ENCODE results near the gene RIMOC1.
A peak's percentile ranks its signal among the peaks of the same experiment; 100 is the strongest.

RIMOC1 gene

DNA sequence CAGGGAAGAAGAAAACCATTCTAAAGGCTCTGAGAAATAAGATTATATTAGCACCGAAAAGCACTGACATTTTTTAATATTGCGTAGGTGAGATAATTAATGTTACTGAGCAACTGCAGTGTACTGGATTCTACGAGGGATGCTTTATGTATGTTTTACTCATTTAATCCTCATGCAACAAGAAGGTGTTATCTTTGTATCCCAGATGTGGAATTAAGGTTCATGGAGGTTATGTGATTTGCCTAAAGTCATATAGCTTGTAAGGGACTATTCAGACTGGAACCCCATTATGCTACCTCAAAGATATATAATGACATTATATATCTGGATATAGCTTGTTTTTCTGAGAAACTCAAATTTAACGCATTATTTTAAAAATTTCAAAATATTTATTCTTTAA lies 23.5 kb downstream of the RIMOC1 start:
- no peak overlapping the region for H4K91ac ChIP-seq (ENCODE audit: low read depth, low read length)
- no peaks in the 10 kb centered on the region for H3K9me3 ChIP-seq (ENCODE audit: insufficient read depth, low read depth, low read length)
- H3K14ac ChIP-seq (ENCODE audit: low read length) = no peak overlapping the region
- no peak overlapping the region for H4K12ac ChIP-seq (ENCODE audit: low read depth, low read length)
- no peak overlapping the region for H3K9ac ChIP-seq (ENCODE audit: low read length)
- H3K79me1 ChIP-seq (ENCODE audit: low read length) = peaks cover 5% of the 10 kb centered on the region
- no peak overlapping the region for H4K8ac ChIP-seq (ENCODE audit: low read depth, low read length)
- H3K23ac ChIP-seq (ENCODE audit: low read length) = no peak overlapping the region
- DNase-seq = no peak
- no peak overlapping the region for H3K18ac ChIP-seq (ENCODE audit: low read length)
- no peak overlapping the region for H3K4me3 ChIP-seq (ENCODE audit: low read depth, low read length)
- no peak overlapping the region for H3K4me2 ChIP-seq (ENCODE audit: low read length)
- no peak overlapping the region for H2BK12ac ChIP-seq (ENCODE audit: low read length)
- no peak overlapping the region for H3K27ac ChIP-seq (ENCODE audit: low read depth, low read length)
- no peaks in the 10 kb centered on the region for H3K27me3 ChIP-seq (ENCODE audit: insufficient read depth, low read length)
- no peak overlapping the region for H2AK5ac ChIP-seq (ENCODE audit: low read length)
- WGBS (ENCODE audit: extremely low coverage, insufficient coverage, insufficient read length) = no CpG with 5 or more reads among the region's 4 CpGs
- no peak overlapping the region for H2BK5ac ChIP-seq (ENCODE audit: low read depth, low read length, poor library complexity)
- no peaks in the 10 kb centered on the region for H3K36me3 ChIP-seq (ENCODE audit: control insufficient read depth in 1 of 2, insufficient read depth in 2 of 2, low read length in 2 of 2)
- no peak overlapping the region for H2BK120ac ChIP-seq (ENCODE audit: insufficient read depth, low read length, poor library complexity)
- H3K4me1 ChIP-seq (ENCODE audit: control insufficient read depth in 1 of 2, insufficient read depth in 2 of 2, low read length in 2 of 2) = no peaks in the 10 kb centered on the region
- no peak overlapping the region for H3K4ac ChIP-seq (ENCODE audit: low read depth, low read length)
- no peak overlapping the region for H2AFZ ChIP-seq (ENCODE audit: insufficient read depth, low read length, poor library complexity)
- H3K79me2 ChIP-seq (ENCODE audit: control insufficient read depth, insufficient read depth, low read length, poor library complexity) = no peaks in the 10 kb centered on the region

DNA sequence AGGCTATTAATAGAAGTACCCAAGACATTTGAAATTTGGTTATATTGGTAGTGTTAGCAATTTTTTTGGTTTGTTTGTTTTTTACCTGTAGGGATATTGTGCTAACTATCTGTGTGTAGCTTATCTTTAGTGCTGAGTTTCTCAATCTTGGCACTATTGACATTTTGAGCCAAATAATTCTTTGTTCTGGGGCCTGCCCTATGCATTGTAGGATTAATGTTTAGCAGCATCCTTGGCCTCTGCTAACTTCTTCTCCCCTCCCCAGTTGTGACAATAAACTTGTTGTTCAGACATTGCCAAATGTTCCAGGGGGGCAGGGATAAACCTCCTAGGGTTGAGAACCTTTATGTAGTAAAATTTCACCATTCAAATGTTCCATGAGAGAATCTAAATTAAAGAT lies 24.9 kb downstream of the RIMOC1 start:
- Histone ChIP-seq H4K12ac (ENCODE audit: low read depth, low read length) (no peak overlapping the region), H2AK5ac (ENCODE audit: low read length) (no peak overlapping the region), H3K14ac (ENCODE audit: low read length) (no peak overlapping the region), H3K18ac (ENCODE audit: low read length) (no peak overlapping the region), H3K36me3 (ENCODE audit: control insufficient read depth in 1 of 2, insufficient read depth in 2 of 2, low read length in 2 of 2) (no peaks in the 10 kb centered on the region), H3K9ac (ENCODE audit: low read length) (no peak overlapping the region), H3K79me2 (ENCODE audit: control insufficient read depth, insufficient read depth, low read length, poor library complexity) (no peaks in the 10 kb centered on the region), H2BK120ac (ENCODE audit: insufficient read depth, low read length, poor library complexity) (no peak overlapping the region), H3K4ac (ENCODE audit: low read depth, low read length) (no peak overlapping the region), H3K4me2 (ENCODE audit: low read length) (no peak overlapping the region), H3K27me3 (ENCODE audit: insufficient read depth, low read length) (no peaks in the 10 kb centered on the region), H2BK5ac (ENCODE audit: low read depth, low read length, poor library complexity) (no peak overlapping the region), H3K4me3 (ENCODE audit: low read depth, low read length) (no peak overlapping the region), H4K8ac (ENCODE audit: low read depth, low read length) (no peak overlapping the region), H3K9me3 (ENCODE audit: insufficient read depth, low read depth, low read length) (no peaks in the 10 kb centered on the region), H3K4me1 (ENCODE audit: control insufficient read depth in 1 of 2, insufficient read depth in 2 of 2, low read length in 2 of 2) (no peaks in the 10 kb centered on the region), H3K79me1 (ENCODE audit: low read length) (peaks cover 5% of the 10 kb centered on the region), H3K27ac (ENCODE audit: low read depth, low read length) (no peak overlapping the region), H2BK12ac (ENCODE audit: low read length) (no peak overlapping the region), H3K23ac (ENCODE audit: low read length) (no peak overlapping the region), H4K91ac (ENCODE audit: low read depth, low read length) (no peak overlapping the region), H2AFZ (ENCODE audit: insufficient read depth, low read length, poor library complexity) (no peak overlapping the region)
- DNase-seq = no peak

DNA sequence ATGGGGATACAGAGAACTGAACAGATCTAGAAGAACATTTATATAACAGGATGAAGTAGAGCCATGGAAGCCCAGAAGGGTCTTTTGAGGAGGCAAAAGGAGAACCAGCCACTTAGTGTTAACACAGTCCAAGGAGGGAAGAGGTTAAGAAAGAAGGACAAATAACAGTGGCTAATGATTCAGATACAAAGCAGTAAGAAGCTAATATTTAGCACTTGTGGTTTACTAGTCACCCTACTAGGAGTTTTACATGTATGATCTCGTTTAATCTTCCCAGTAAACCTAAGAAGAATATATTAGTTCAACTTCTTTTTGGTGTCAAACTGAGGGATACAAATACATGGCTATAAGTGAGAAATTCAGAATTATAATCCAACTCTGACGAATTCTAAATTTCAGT lies 28.6 kb downstream of the RIMOC1 start:
- no peaks in the 10 kb centered on the region for H3K9me3 ChIP-seq (ENCODE audit: insufficient read depth, low read depth, low read length)
- no peak overlapping the region for H3K23ac ChIP-seq (ENCODE audit: low read length)
- H3K36me3 ChIP-seq (ENCODE audit: control insufficient read depth in 1 of 2, insufficient read depth in 2 of 2, low read length in 2 of 2) = no peaks in the 10 kb centered on the region
- H3K79me2 ChIP-seq (ENCODE audit: control insufficient read depth, insufficient read depth, low read length, poor library complexity) = no peaks in the 10 kb centered on the region
- DNase-seq = no peak
- H3K27ac ChIP-seq (ENCODE audit: low read depth, low read length) = no peak overlapping the region
- H2BK12ac ChIP-seq (ENCODE audit: low read length) = no peak overlapping the region
- no peak overlapping the region for H3K4ac ChIP-seq (ENCODE audit: low read depth, low read length)
- no peaks in the 10 kb centered on the region for H3K27me3 ChIP-seq (ENCODE audit: insufficient read depth, low read length)
- no peak overlapping the region for H3K4me2 ChIP-seq (ENCODE audit: low read length)
- H4K12ac ChIP-seq (ENCODE audit: low read depth, low read length) = no peak overlapping the region
- no peak overlapping the region for H4K91ac ChIP-seq (ENCODE audit: low read depth, low read length)
- no peak overlapping the region for H3K18ac ChIP-seq (ENCODE audit: low read length)
- H3K79me1 ChIP-seq (ENCODE audit: low read length) = no peaks in the 10 kb centered on the region
- no CpG with 5 or more reads among the region's 2 CpGs for WGBS (ENCODE audit: extremely low coverage, insufficient coverage, insufficient read length)
- H2BK5ac ChIP-seq (ENCODE audit: low read depth, low read length, poor library complexity) = no peak overlapping the region
- H3K4me1 ChIP-seq (ENCODE audit: control insufficient read depth in 1 of 2, insufficient read depth in 2 of 2, low read length in 2 of 2) = peaks cover 0 to 2% of the 10 kb centered on the region in 2 experiments
- no peak overlapping the region for H3K4me3 ChIP-seq (ENCODE audit: low read depth, low read length)
- H3K14ac ChIP-seq (ENCODE audit: low read length) = no peak overlapping the region
- no peak overlapping the region for H3K9ac ChIP-seq (ENCODE audit: low read length)
- H2BK120ac ChIP-seq (ENCODE audit: insufficient read depth, low read length, poor library complexity) = no peak overlapping the region
- H4K8ac ChIP-seq (ENCODE audit: low read depth, low read length) = no peak overlapping the region
- no peak overlapping the region for H2AFZ ChIP-seq (ENCODE audit: insufficient read depth, low read length, poor library complexity)
- no peak overlapping the region for H2AK5ac ChIP-seq (ENCODE audit: low read length)

DNA sequence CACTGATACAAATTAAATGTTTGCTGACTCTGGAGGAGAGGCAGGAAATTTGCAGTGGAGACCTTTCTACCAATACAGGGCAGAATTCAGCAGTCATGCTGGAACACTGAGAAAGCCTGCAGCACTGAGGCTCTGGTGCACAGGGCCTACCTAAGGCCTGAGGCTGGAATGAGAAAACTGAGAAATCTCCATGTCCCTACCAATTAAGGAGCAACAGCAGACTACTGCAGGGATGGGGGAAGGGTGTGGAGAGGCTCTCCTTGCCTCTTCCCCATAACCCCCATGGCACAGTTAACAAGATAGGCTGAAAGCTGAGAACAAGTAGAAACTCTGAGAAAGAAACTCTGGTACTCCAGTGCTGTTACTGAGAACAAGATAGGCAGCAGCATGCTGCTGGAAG lies 31.4 kb downstream of the RIMOC1 start:
- no peak overlapping the region for H3K4me3 ChIP-seq (ENCODE audit: low read depth, low read length)
- H3K27ac ChIP-seq (ENCODE audit: low read depth, low read length) = no peak overlapping the region
- H3K18ac ChIP-seq (ENCODE audit: low read length) = no peak overlapping the region
- H3K14ac ChIP-seq (ENCODE audit: low read length) = no peak overlapping the region
- no peaks in the 10 kb centered on the region for H3K79me1 ChIP-seq (ENCODE audit: low read length)
- no peak overlapping the region for H2AFZ ChIP-seq (ENCODE audit: insufficient read depth, low read length, poor library complexity)
- no peak overlapping the region for H2BK120ac ChIP-seq (ENCODE audit: insufficient read depth, low read length, poor library complexity)
- no peak overlapping the region for H2BK12ac ChIP-seq (ENCODE audit: low read length)
- H3K36me3 ChIP-seq (ENCODE audit: control insufficient read depth in 1 of 2, insufficient read depth in 2 of 2, low read length in 2 of 2) = no peaks in the 10 kb centered on the region
- H2BK5ac ChIP-seq (ENCODE audit: low read depth, low read length, poor library complexity) = no peak overlapping the region
- H2AK5ac ChIP-seq (ENCODE audit: low read length) = no peak overlapping the region
- H3K79me2 ChIP-seq (ENCODE audit: control insufficient read depth, insufficient read depth, low read length, poor library complexity) = no peaks in the 10 kb centered on the region
- H3K9ac ChIP-seq (ENCODE audit: low read length) = no peak overlapping the region
- H3K4me2 ChIP-seq (ENCODE audit: low read length) = no peak overlapping the region
- no peak for DNase-seq
- no peak overlapping the region for H3K23ac ChIP-seq (ENCODE audit: low read length)
- no peaks in the 10 kb centered on the region for H3K9me3 ChIP-seq (ENCODE audit: insufficient read depth, low read depth, low read length)
- H4K91ac ChIP-seq (ENCODE audit: low read depth, low read length) = no peak overlapping the region
- H3K4ac ChIP-seq (ENCODE audit: low read depth, low read length) = no peak overlapping the region
- H4K8ac ChIP-seq (ENCODE audit: low read depth, low read length) = no peak overlapping the region
- no peak overlapping the region for H4K12ac ChIP-seq (ENCODE audit: low read depth, low read length)
- H3K4me1 ChIP-seq (ENCODE audit: control insufficient read depth in 1 of 2, insufficient read depth in 2 of 2, low read length in 2 of 2) = peaks cover 0 to 2% of the 10 kb centered on the region in 2 experiments
- no peaks in the 10 kb centered on the region for H3K27me3 ChIP-seq (ENCODE audit: insufficient read depth, low read length)

DNA sequence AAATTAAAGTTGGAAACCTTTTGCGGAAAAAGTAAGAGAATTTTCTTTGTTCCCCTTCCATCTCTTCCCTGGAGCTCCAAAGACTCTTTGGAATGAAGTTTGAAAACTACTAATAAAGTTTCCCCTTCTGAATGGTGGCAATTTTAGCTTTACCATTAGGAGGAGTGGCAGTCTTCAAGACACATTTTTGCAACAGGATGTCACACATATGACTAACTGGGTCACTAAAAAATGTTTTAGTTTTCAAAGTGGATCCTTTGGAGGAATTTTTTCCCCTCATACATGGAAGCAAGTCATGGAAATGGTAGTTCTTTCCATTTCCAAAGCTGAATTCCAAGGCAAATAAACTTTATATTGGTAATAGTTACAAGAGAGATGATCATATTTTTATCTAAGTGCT lies 36.5 kb downstream of the RIMOC1 start:
- WGBS (ENCODE audit: extremely low coverage, insufficient coverage, insufficient read length) = no CpG with 5 or more reads among the region's 1 CpG
- Histone ChIP-seq H4K91ac (ENCODE audit: low read depth, low read length) (no peak overlapping the region), H3K4ac (ENCODE audit: low read depth, low read length) (no peak overlapping the region), H3K27me3 (ENCODE audit: insufficient read depth, low read length) (no peaks in the 10 kb centered on the region), H4K8ac (ENCODE audit: low read depth, low read length) (no peak overlapping the region), H2BK5ac (ENCODE audit: low read depth, low read length, poor library complexity) (no peak overlapping the region), H3K36me3 (ENCODE audit: control insufficient read depth in 1 of 2, insufficient read depth in 2 of 2, low read length in 2 of 2) (no peaks in the 10 kb centered on the region), H3K18ac (ENCODE audit: low read length) (no peak overlapping the region), H3K9me3 (ENCODE audit: insufficient read depth, low read depth, low read length) (no peaks in the 10 kb centered on the region), H3K4me1 (ENCODE audit: control insufficient read depth in 1 of 2, insufficient read depth in 2 of 2, low read length in 2 of 2) (peaks cover 2 to 3% of the 10 kb centered on the region in 2 experiments), H2AFZ (ENCODE audit: insufficient read depth, low read length, poor library complexity) (no peak overlapping the region), H3K23ac (ENCODE audit: low read length) (no peak overlapping the region), H2AK5ac (ENCODE audit: low read length) (no peak overlapping the region), H3K79me1 (ENCODE audit: low read length) (no peaks in the 10 kb centered on the region), H3K79me2 (ENCODE audit: control insufficient read depth, insufficient read depth, low read length, poor library complexity) (no peaks in the 10 kb centered on the region), H3K4me3 (ENCODE audit: low read depth, low read length) (no peak overlapping the region), H3K27ac (ENCODE audit: low read depth, low read length) (no peak overlapping the region), H3K14ac (ENCODE audit: low read length) (no peak overlapping the region), H3K4me2 (ENCODE audit: low read length) (no peak overlapping the region), H2BK12ac (ENCODE audit: low read length) (no peak overlapping the region), H4K12ac (ENCODE audit: low read depth, low read length) (no peak overlapping the region), H2BK120ac (ENCODE audit: insufficient read depth, low read length, poor library complexity) (no peak overlapping the region), H3K9ac (ENCODE audit: low read length) (no peak overlapping the region)
- DNase-seq = peak in 1 of 2 donors; percentile 61
